ENCODE results near the gene NOL3.

NOL3 gene

GRCh38 chr16:67155295-67156142, 14.8 kb upstream of the NOL3 start:
- peak; percentile 93 for DNase-seq

- DNase-seq, result no peak
Measured at GRCh38 chr16:67156143-67156844, 14.0 kb upstream of the NOL3 start.

- DNase-seq, result no peak
Measured at GRCh38 chr16:67157106-67157748, 13.1 kb upstream of the NOL3 start.

- no peak for DNase-seq
Measured at GRCh38 chr16:67157892-67158635, 12.3 kb upstream of the NOL3 start.

- peak; percentile 44 for DNase-seq
Measured at GRCh38 chr16:67158637-67159600, 11.4 kb upstream of the NOL3 start.

- DNase-seq, result no peak
Measured at GRCh38 chr16:67161595-67162058, 8.7 kb upstream of the NOL3 start.

GRCh38 chr16:67162506-67163163, 7.7 kb upstream of the NOL3 start:
- no peak for DNase-seq

GRCh38 chr16:67163164-67163998, 7.0 kb upstream of the NOL3 start:
- DNase-seq, result peak; percentile 80

- no peak for DNase-seq
Measured at GRCh38 chr16:67163999-67164558, 6.3 kb upstream of the NOL3 start.

GRCh38 chr16:67164599-67165061, 5.7 kb upstream of the NOL3 start, which contains the start of gene HSF4:
Gene HSF4, plus strand, starts transcription at chr16:67164745. Its CDS starts 67 bp downstream, at chr16:67164812.
- peak; percentile 40 for DNase-seq

- DNase-seq, result peak; percentile 60
Measured at GRCh38 chr16:67165121-67166078, 4.9 kb upstream of the NOL3 start.

GRCh38 chr16:67166110-67166547, 4.2 kb upstream of the NOL3 start:
- no peak for DNase-seq

- no peak for DNase-seq
Measured at GRCh38 chr16:67166598-67167168, 3.7 kb upstream of the NOL3 start.

- no peak for DNase-seq
Measured at GRCh38 chr16:67167588-67167987, 2.8 kb upstream of the NOL3 start.

- no peak for DNase-seq
Measured at GRCh38 chr16:67169011-67169451, 1.3 kb upstream of the NOL3 start.

- peak; percentile 81 for DNase-seq
Measured at GRCh38 chr16:67169642-67170167, 633 bp upstream of the NOL3 start.

GRCh38 chr16:67170949-67171649, 761 bp downstream of the NOL3 start:
- peak; percentile 53 for DNase-seq
